Mesendoderm (in vitro differentiated cells): ENCODE results near the gene COL4A2.

Experiments
- DNase-seq: peaks from one replicate; pipeline ENCODE4 v3.0.0; 2013
- H2AK5ac ChIP-seq: 2 replicates; pipeline ENCODE4 v1.6.1; 2013; ENCODE audit warnings: low read length, inconsistent platforms
- H2BK120ac ChIP-seq: 2 replicates; pipeline ENCODE4 v1.6.1; 2013; ENCODE audit warnings: low read depth, mild to moderate bottlenecking, low read length, moderate library complexity, mixed read lengths
- H2BK15ac ChIP-seq: replicated peaks from 2 replicates; pipeline ENCODE4 v1.6.1; 2013; ENCODE audit warnings: low read depth, mild to moderate bottlenecking, moderate library complexity
- H2BK5ac ChIP-seq: 2 replicates; pipeline ENCODE4 v1.6.1; 2013; ENCODE audit warnings: low read length, inconsistent platforms
- H3K18ac ChIP-seq: 2 replicates; pipeline ENCODE4 v1.6.1; 2013; ENCODE audit warnings: mild to moderate bottlenecking, low read length, mixed read lengths
- H3K23ac ChIP-seq: one replicate; pipeline ENCODE4 v1.6.1; 2013; ENCODE audit warnings: low read length
- H3K27ac ChIP-seq: 2 replicates; pipeline ENCODE4 v1.5.1; 2013; ENCODE audit warnings: low read depth, mild to moderate bottlenecking, inconsistent platforms, low read length, moderate library complexity
- H3K27me3 ChIP-seq: 2 replicates; pipeline ENCODE4 v1.6.1; 2013; ENCODE audit warnings: low read length, control low read depth, mild to moderate bottlenecking, inconsistent platforms; ENCODE audit not compliant: insufficient read depth, poor library complexity
- H3K36me3 ChIP-seq: 2 replicates; pipeline ENCODE4 v1.6.1; 2013; ENCODE audit warnings: low read length, inconsistent platforms; ENCODE audit not compliant: control insufficient read depth, insufficient read depth
- H3K4ac ChIP-seq: one replicate; pipeline ENCODE4 v1.6.1; 2013; ENCODE audit warnings: low read depth, mild to moderate bottlenecking, low read length, moderate library complexity
- H3K4me1 ChIP-seq: 2 replicates; pipeline ENCODE4 v1.6.1; 2013; ENCODE audit warnings: low read depth, low read length, inconsistent platforms; ENCODE audit not compliant: control insufficient read depth
- H3K4me2 ChIP-seq: 2 replicates; pipeline ENCODE4 v1.6.1; 2013; ENCODE audit warnings: low read length
- H3K4me3 ChIP-seq: 2 replicates; pipeline ENCODE4 v1.5.1; 2013; ENCODE audit warnings: mild to moderate bottlenecking, low read length
- H3K56ac ChIP-seq: one replicate; pipeline ENCODE4 v1.6.1; 2013; ENCODE audit warnings: low read length
- H3K79me1 ChIP-seq: 2 replicates; pipeline ENCODE4 v1.6.1; 2013; ENCODE audit warnings: low read length, inconsistent platforms
- H3K79me2 ChIP-seq: 2 replicates; pipeline ENCODE4 v1.6.1; 2013; ENCODE audit warnings: mild to moderate bottlenecking, low read length; ENCODE audit not compliant: control insufficient read depth, insufficient read depth
- H3K9ac ChIP-seq: 2 replicates; pipeline ENCODE4 v1.6.1; 2013; ENCODE audit warnings: low read length, inconsistent platforms
- H4K5ac ChIP-seq: one replicate; pipeline ENCODE4 v1.6.1; 2013; ENCODE audit warnings: low read length
- H4K8ac ChIP-seq: one replicate; pipeline ENCODE4 v1.6.1; 2013; ENCODE audit warnings: low read depth, mild to moderate bottlenecking, control low read depth, low read length, moderate library complexity
- WGBS: extraction: QIAGEN DNeasy Blood & Tissue Kit; methylation state at CpG from one replicate; pipeline ENCODE4 v1.1.7; 2013; ENCODE audit warnings: low lambda C conversion rate, missing lambda C conversion rate; ENCODE audit not compliant: insufficient coverage; ENCODE audit errors: extremely low coverage; 5-methylcytosine and 5-hydroxymethylcytosine counted together

COL4A2 gene

DNA sequence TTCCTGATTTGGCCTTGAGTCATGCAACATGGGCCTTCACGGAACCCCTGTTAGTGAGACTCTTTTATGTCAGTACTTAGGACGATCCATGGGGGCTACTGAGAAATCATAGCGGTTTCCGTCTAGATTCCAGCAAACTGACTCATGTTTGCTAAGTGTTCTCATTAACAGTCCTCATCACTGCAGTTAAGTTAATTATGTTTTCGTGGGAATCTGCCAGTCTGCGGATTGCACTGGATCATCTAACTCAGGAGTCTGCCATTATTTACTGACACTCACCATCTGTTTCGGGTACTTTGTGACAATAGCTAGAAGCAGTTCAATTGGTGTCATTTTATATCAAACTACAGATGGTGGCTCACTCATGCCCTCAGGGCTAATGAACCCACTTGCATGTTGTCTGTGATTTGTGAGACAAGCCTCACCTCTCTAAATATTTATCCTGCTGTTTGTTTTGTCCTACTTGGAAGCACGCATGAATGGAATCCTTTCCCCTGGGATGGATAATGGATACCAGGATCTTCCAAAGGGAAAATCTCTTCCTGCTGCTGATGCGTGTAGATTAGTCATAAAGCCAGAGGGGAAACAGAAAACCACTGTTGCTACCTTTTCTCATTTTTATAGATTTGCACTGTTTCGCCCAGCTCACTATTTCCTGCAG lies 192.7 kb downstream of the COL4A2 start:
- Histone ChIP-seq H3K4ac (no peak overlapping the region), H3K18ac (no peak overlapping the region), H3K79me1 (no peaks in the 10 kb centered on the region), H3K36me3 (peaks cover 13% of the 10 kb centered on the region), H3K56ac (no peak overlapping the region), H4K8ac (no peak overlapping the region), H2BK15ac (no peak overlapping the region), H3K4me2 (no peak overlapping the region), H3K23ac (no peak overlapping the region), H3K27ac (no peak overlapping the region), H2BK5ac (no peak overlapping the region), H3K4me3 (no peak overlapping the region), H3K27me3 (no peaks in the 10 kb centered on the region), H4K5ac (no peak overlapping the region), H2BK120ac (no peak overlapping the region), H3K4me1 (no peaks in the 10 kb centered on the region), H3K9ac (no peak overlapping the region), H2AK5ac (no peak overlapping the region), H3K79me2 (no peaks in the 10 kb centered on the region)
- no peak for DNase-seq
- WGBS, result no CpG with 5 or more reads among the region's 10 CpGs

GRCh38 chr13:110500341-110500740 lies 193.3 kb downstream of the COL4A2 start:
- Histone ChIP-seq H3K4me1 (no peaks in the 10 kb centered on the region), H3K18ac (no peak overlapping the region), H3K56ac (no peak overlapping the region), H3K36me3 (peaks cover 13% of the 10 kb centered on the region), H3K9ac (no peak overlapping the region), H3K23ac (no peak overlapping the region), H3K79me2 (no peaks in the 10 kb centered on the region), H3K4me2 (no peak overlapping the region), H4K8ac (no peak overlapping the region), H3K79me1 (no peaks in the 10 kb centered on the region), H3K27ac (no peak overlapping the region), H2BK120ac (no peak overlapping the region), H2AK5ac (no peak overlapping the region), H4K5ac (no peak overlapping the region), H3K4ac (no peak overlapping the region), H2BK15ac (no peak overlapping the region), H3K27me3 (no peaks in the 10 kb centered on the region), H3K4me3 (no peak overlapping the region), H2BK5ac (no peak overlapping the region)
- no CpG with 5 or more reads among the region's 3 CpGs for WGBS
- DNase-seq, result no peak

- Histone ChIP-seq H3K18ac (no peak overlapping the region), H2BK120ac (no peak overlapping the region), H3K27me3 (no peaks in the 10 kb centered on the region), H3K36me3 (peaks cover 13% of the 10 kb centered on the region), H3K4ac (no peak overlapping the region), H3K27ac (no peak overlapping the region), H3K79me1 (no peaks in the 10 kb centered on the region), H3K4me2 (no peak overlapping the region), H3K4me3 (no peak overlapping the region), H4K8ac (no peak overlapping the region), H3K9ac (no peak overlapping the region), H3K56ac (no peak overlapping the region), H3K79me2 (no peaks in the 10 kb centered on the region), H4K5ac (no peak overlapping the region), H3K23ac (no peak overlapping the region), H2BK5ac (no peak overlapping the region), H3K4me1 (no peaks in the 10 kb centered on the region), H2AK5ac (no peak overlapping the region), H2BK15ac (no peak overlapping the region)
- no peak for DNase-seq
- WGBS, result no CpG with 5 or more reads among the region's 9 CpGs
Measured at GRCh38 chr13:110501188-110501587, 194.1 kb downstream of the COL4A2 start.

GRCh38 chr13:110503037-110503901 lies 196.2 kb downstream of the COL4A2 start:
- Histone ChIP-seq H3K9ac (no peak overlapping the region), H3K79me1 (no peaks in the 10 kb centered on the region), H3K79me2 (no peaks in the 10 kb centered on the region), H4K5ac (no peak overlapping the region), H3K4me1 (no peaks in the 10 kb centered on the region), H3K56ac (no peak overlapping the region), H2BK15ac (no peak overlapping the region), H2BK5ac (no peak overlapping the region), H3K27me3 (no peaks in the 10 kb centered on the region), H3K4me3 (no peak overlapping the region), H3K36me3 (peaks cover 7% of the 10 kb centered on the region), H2AK5ac (no peak overlapping the region), H3K23ac (no peak overlapping the region), H3K4ac (no peak overlapping the region), H3K27ac (no peak overlapping the region), H2BK120ac (no peak overlapping the region), H3K4me2 (no peak overlapping the region), H4K8ac (no peak overlapping the region), H3K18ac (no peak overlapping the region)
- no peak for DNase-seq
- WGBS, result no CpG with 5 or more reads among the region's 20 CpGs

DNA sequence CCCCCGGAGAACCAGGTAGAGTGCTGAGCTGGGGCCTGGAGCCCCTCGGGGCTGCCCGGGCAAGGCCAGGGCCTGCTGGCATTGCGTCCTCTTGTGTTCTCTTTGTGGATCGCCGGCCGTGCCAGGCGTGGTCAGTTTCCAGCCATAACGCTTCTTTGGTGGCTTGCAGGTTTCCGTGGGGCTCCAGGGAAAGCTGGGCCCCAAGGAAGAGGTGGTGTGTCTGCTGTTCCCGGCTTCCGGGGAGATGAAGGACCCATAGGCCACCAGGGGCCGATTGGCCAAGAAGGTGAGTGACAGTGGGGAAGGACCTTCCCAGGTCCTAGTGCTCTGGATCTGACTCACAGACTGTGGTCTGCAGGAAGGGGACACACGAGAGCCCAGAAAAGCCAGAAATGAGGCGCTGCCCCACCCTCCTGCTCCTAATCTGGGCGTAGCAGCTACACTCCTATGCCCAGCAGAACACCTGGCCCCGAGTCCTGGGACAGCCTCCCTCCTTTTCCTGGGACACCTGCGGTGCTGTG lies 197.0 kb downstream of the COL4A2 start:
- Histone ChIP-seq H3K4me1 (no peaks in the 10 kb centered on the region), H3K36me3 (peaks cover 4% of the 10 kb centered on the region), H3K18ac (no peak overlapping the region), H3K9ac (no peak overlapping the region), H3K27ac (no peak overlapping the region), H4K5ac (no peak overlapping the region), H3K4me2 (no peak overlapping the region), H3K27me3 (no peaks in the 10 kb centered on the region), H3K4ac (no peak overlapping the region), H3K23ac (no peak overlapping the region), H3K56ac (no peak overlapping the region), H2AK5ac (no peak overlapping the region), H2BK5ac (no peak overlapping the region), H4K8ac (no peak overlapping the region), H2BK120ac (no peak overlapping the region), H3K4me3 (no peak overlapping the region), H3K79me2 (no peaks in the 10 kb centered on the region), H3K79me1 (no peaks in the 10 kb centered on the region), H2BK15ac (no peak overlapping the region)
- WGBS, result no CpG with 5 or more reads among the region's 18 CpGs
- DNase-seq, result no peak
